HG03025 (cell line): Measurements from ENCODE around the gene SMAD6.

Source experiments
- ATAC-seq: cut with Tn5 transposase; IDR thresholded peaks from one replicate; pipeline ENCODE4 v1.9.1; 2021; ENCODE audit warnings: mild to moderate bottlenecking, moderate library complexity; ENCODE audit not compliant: unreplicated experiment, low FRiP score

The SMAD6 gene

GRCh38 chr15:66784174-66784573 is 82.1 kb downstream of the SMAD6 start:
- no peak for ATAC-seq

- no peak for ATAC-seq
These were observed 83.6 kb downstream of the SMAD6 start for GRCh38 chr15:66785637-66786036.

GRCh38 chr15:66786222-66786621 is 84.2 kb downstream of the SMAD6 start:
- no peak for ATAC-seq

- no peak for ATAC-seq
These were observed 84.9 kb downstream of the SMAD6 start for GRCh38 chr15:66786708-66787488.

- ATAC-seq, result no peak
These were observed 85.4 kb downstream of the SMAD6 start for GRCh38 chr15:66787489-66787871.

GRCh38 chr15:66788024-66788423 is 86.0 kb downstream of the SMAD6 start:
- no peak for ATAC-seq

GRCh38 chr15:66789029-66790025 is 87.3 kb downstream of the SMAD6 start:
- ATAC-seq, result no peak

GRCh38 chr15:66795851-66796250 is 93.8 kb downstream of the SMAD6 start:
- no peak for ATAC-seq

- ATAC-seq, result no peak
These were observed 94.3 kb downstream of the SMAD6 start for GRCh38 chr15:66796343-66796742.

- ATAC-seq, result no peak
These were observed 95.9 kb downstream of the SMAD6 start for GRCh38 chr15:66797921-66798320.

- no peak for ATAC-seq
These were observed 96.5 kb downstream of the SMAD6 start for GRCh38 chr15:66798426-66799061.

GRCh38 chr15:66799242-66799641 is 97.2 kb downstream of the SMAD6 start:
- ATAC-seq, result no peak

- ATAC-seq, result no peak
These were observed 98.7 kb downstream of the SMAD6 start for GRCh38 chr15:66800584-66801235.

- ATAC-seq, result no peak
These were observed 99.2 kb downstream of the SMAD6 start for GRCh38 chr15:66801266-66801665.

- no peak for ATAC-seq
These were observed 100.3 kb downstream of the SMAD6 start for GRCh38 chr15:66802025-66803001.

- no peak for ATAC-seq
These were observed 101.2 kb downstream of the SMAD6 start for GRCh38 chr15:66803182-66803729.

GRCh38 chr15:66803749-66804148 is 101.7 kb downstream of the SMAD6 start:
- ATAC-seq, result no peak

- no peak for ATAC-seq
These were observed 103.3 kb downstream of the SMAD6 start for GRCh38 chr15:66805202-66805885.
